ENCODE data around the gene B3GALNT2. TPM values are rescaled to one million over a fixed set of nuclear protein-coding genes. Genes with fewer than 3 reads are reported as not detected.

B3GALNT2 gene
- total RNA-seq, 3 donors from 2014 or later = 21.4 to 34.8 (median 25.9) TPM

GRCh38 chr1:235511470-235512240, 7.4 kb upstream of the B3GALNT2 start:
- no peak overlapping the region for H3K4me3 ChIP-seq
- no peaks in the 10 kb centered on the region for H3K9me3 ChIP-seq
- DNase-seq (ENCODE audit: low spot score in 2 of 2) = no peak
- H3K27ac ChIP-seq = no peak overlapping the region
- intact Hi-C loops (cut with DNase I; ENCODE audit: low total_unique reads) = no loop called here
- TF ChIP-seq POLR2A (IDR thresholded peaks at IDR 0.05) = no peak
- TF ChIP-seq, protein P1, sequence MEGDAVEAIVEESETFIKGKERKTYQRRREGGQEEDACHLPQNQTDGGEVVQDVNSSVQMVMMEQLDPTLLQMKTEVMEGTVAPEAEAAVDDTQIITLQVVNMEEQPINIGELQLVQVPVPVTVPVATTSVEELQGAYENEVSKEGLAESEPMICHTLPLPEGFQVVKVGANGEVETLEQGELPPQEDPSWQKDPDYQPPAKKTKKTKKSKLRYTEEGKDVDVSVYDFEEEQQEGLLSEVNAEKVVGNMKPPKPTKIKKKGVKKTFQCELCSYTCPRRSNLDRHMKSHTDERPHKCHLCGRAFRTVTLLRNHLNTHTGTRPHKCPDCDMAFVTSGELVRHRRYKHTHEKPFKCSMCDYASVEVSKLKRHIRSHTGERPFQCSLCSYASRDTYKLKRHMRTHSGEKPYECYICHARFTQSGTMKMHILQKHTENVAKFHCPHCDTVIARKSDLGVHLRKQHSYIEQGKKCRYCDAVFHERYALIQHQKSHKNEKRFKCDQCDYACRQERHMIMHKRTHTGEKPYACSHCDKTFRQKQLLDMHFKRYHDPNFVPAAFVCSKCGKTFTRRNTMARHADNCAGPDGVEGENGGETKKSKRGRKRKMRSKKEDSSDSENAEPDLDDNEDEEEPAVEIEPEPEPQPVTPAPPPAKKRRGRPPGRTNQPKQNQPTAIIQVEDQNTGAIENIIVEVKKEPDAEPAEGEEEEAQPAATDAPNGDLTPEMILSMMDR (IDR thresholded peaks at IDR 0.05) = no peak
- no peaks in the 10 kb centered on the region for H3K36me3 ChIP-seq
- no peaks in the 10 kb centered on the region for H3K4me1 ChIP-seq
- H3K27me3 ChIP-seq = no peaks in the 10 kb centered on the region

- H3K4me1 ChIP-seq = no peaks in the 10 kb centered on the region
- DNase-seq (ENCODE audit: low spot score in 2 of 2) = no peak
- H3K27ac ChIP-seq = no peak overlapping the region
- TF ChIP-seq POLR2AphosphoS5 (IDR thresholded peaks at IDR 0.05) (no peak), POLR2A (IDR thresholded peaks at IDR 0.05) (no peak)
- TF ChIP-seq, protein P1 (IDR thresholded peaks at IDR 0.05) = no peak
- no peaks in the 10 kb centered on the region for H3K9me3 ChIP-seq
- no peak overlapping the region for H3K4me3 ChIP-seq
- H3K27me3 ChIP-seq = no peaks in the 10 kb centered on the region
- H3K36me3 ChIP-seq = no peaks in the 10 kb centered on the region
- intact Hi-C loops (cut with DNase I; ENCODE audit: low total_unique reads) = no loop called here
Measured at GRCh38 chr1:235510823-235511222, 6.6 kb upstream of the B3GALNT2 start.

GRCh38 chr1:235507623-235508022, 3.4 kb upstream of the B3GALNT2 start:
- H3K36me3 ChIP-seq = no peaks in the 10 kb centered on the region
- H3K9me3 ChIP-seq = no peaks in the 10 kb centered on the region
- no peak for TF ChIP-seq POLR2A (IDR thresholded peaks at IDR 0.05)
- TF ChIP-seq POLR2AphosphoS5 (IDR thresholded peaks at IDR 0.05) = no peak
- TF ChIP-seq, protein P1 (IDR thresholded peaks at IDR 0.05) = no peak
- intact Hi-C loops (cut with DNase I; ENCODE audit: low total_unique reads) = no loop called here
- H3K4me1 ChIP-seq = no peaks in the 10 kb centered on the region
- no peak overlapping the region for H3K27ac ChIP-seq
- H3K4me3 ChIP-seq = no peak overlapping the region
- H3K27me3 ChIP-seq = no peaks in the 10 kb centered on the region
- DNase-seq (ENCODE audit: low spot score in 2 of 2) = no peak

GRCh38 chr1:235504494-235505222, 406 bp upstream of the B3GALNT2 start:
- Histone ChIP-seq H3K4me3 (peak overlapping the region; percentile 69 to 95 (median 85)), H3K9me3 (no peaks in the 10 kb centered on the region), H3K27me3 (no peaks in the 10 kb centered on the region), H3K36me3 (no peaks in the 10 kb centered on the region), H3K4me1 (no peaks in the 10 kb centered on the region), H3K27ac (peak overlapping the region; percentile 95 to 100)
- intact Hi-C loops (cut with DNase I; ENCODE audit: low total_unique reads) = no loop called here
- peak in 2 of 3 donors; percentile 72 to 96 for TF ChIP-seq POLR2AphosphoS5 (IDR thresholded peaks at IDR 0.05)
- TF ChIP-seq, protein P1 (IDR thresholded peaks at IDR 0.05) = peak; percentile 94 to 98 (median 96)
- no peak for TF ChIP-seq POLR2A (IDR thresholded peaks at IDR 0.05)
- peak; percentile 99 for DNase-seq (ENCODE audit: low spot score in 2 of 2)

Measured in breast epithelium (tissue), 4 donors.